ENCODE data around the gene MMP24OS.

The MMP24OS gene

GRCh38 chr20:35277127-35277526 lies 795 bp downstream of the MMP24OS start:
- H3K4me3 ChIP-seq (ENCODE audit: low read depth, low read length): peak overlapping the region; percentile 83
- no peak for DNase-seq (ENCODE audit: low read depth)
- TF ChIP-seq, protein P1, sequence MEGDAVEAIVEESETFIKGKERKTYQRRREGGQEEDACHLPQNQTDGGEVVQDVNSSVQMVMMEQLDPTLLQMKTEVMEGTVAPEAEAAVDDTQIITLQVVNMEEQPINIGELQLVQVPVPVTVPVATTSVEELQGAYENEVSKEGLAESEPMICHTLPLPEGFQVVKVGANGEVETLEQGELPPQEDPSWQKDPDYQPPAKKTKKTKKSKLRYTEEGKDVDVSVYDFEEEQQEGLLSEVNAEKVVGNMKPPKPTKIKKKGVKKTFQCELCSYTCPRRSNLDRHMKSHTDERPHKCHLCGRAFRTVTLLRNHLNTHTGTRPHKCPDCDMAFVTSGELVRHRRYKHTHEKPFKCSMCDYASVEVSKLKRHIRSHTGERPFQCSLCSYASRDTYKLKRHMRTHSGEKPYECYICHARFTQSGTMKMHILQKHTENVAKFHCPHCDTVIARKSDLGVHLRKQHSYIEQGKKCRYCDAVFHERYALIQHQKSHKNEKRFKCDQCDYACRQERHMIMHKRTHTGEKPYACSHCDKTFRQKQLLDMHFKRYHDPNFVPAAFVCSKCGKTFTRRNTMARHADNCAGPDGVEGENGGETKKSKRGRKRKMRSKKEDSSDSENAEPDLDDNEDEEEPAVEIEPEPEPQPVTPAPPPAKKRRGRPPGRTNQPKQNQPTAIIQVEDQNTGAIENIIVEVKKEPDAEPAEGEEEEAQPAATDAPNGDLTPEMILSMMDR (conservative IDR thresholded peaks at IDR 0.05; ENCODE audit: low read depth, low read length): no peak

DNA sequence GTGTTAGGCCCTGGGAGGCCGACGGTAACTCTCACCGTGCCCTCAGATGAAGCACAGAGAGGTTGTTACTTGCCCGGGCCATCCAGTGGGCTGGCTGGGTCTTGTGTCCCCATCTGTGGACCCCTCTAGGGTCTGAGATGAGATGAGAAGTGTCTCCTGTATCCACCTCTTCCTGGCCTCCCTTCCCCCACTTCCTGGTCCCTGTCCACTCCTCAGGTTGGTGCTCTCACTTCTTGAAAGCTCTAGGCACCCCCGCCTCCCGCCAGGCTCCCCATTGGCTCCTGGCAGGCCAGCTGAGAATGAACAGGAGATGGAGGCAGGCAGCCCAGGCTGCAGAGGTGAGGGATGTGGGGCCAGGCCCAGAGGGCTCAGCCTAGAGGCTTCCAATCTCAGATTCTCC lies 1.5 kb downstream of the MMP24OS start:
- peak overlapping the region; percentile 83 for H3K4me3 ChIP-seq (ENCODE audit: low read depth, low read length)
- TF ChIP-seq, protein P1 (conservative IDR thresholded peaks at IDR 0.05; ENCODE audit: low read depth, low read length): no peak
- no peak for DNase-seq (ENCODE audit: low read depth)

GRCh38 chr20:35275741-35276251 lies 2.1 kb downstream of the MMP24OS start:
- no peak for DNase-seq (ENCODE audit: low read depth)
- TF ChIP-seq, protein P1 (conservative IDR thresholded peaks at IDR 0.05; ENCODE audit: low read depth, low read length): no peak
- no peak overlapping the region for H3K4me3 ChIP-seq (ENCODE audit: low read depth, low read length)

- no peak overlapping the region for H3K4me3 ChIP-seq (ENCODE audit: low read depth, low read length)
- TF ChIP-seq, protein P1 (conservative IDR thresholded peaks at IDR 0.05; ENCODE audit: low read depth, low read length): no peak
- no peak for DNase-seq (ENCODE audit: low read depth)
Observed at GRCh38 chr20:35274172-35275092, 3.5 kb downstream of the MMP24OS start.

GRCh38 chr20:35273449-35274171 lies 4.3 kb downstream of the MMP24OS start:
- no peak overlapping the region for H3K4me3 ChIP-seq (ENCODE audit: low read depth, low read length)
- DNase-seq (ENCODE audit: low read depth): peak; percentile 33
- TF ChIP-seq, protein P1 (conservative IDR thresholded peaks at IDR 0.05; ENCODE audit: low read depth, low read length): no peak

DNA sequence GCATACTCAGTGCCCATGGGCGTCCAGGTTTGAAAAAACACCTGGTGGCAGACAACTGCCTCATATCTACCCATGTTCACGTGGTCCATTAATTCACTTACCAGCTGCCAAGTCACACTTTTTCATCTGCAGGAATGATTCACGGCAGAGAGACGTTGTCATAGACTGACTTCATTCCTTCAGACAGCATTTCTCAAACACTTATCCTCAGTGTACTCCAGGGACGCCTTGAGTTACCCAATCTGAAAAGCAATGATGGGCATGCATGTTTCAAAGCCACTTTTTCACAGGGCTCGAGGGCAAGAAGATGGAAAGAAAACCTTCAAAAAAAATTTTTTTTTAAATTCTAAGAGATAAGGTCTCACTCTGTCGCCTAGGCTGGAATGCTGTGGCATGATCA lies 6.0 kb downstream of the MMP24OS start:
- TF ChIP-seq, protein P1 (conservative IDR thresholded peaks at IDR 0.05; ENCODE audit: low read depth, low read length): no peak
- H3K4me3 ChIP-seq (ENCODE audit: low read depth, low read length): no peak overlapping the region
- DNase-seq (ENCODE audit: low read depth): peak; percentile 55
